ENCODE results near the gene SPATS2L. TPM values are rescaled to one million over a fixed set of nuclear protein-coding genes. Genes with fewer than 3 reads are reported as not detected.

The SPATS2L gene
- total and polyA plus RNA-seq, 2 experiments from 2014 or later: 118 to 154 TPM

GRCh38 chr2:200472853-200473464, 166.5 kb downstream of the SPATS2L start (continued):
- TF ChIP-seq ZNF462 (CRISPR knock-in tag; IDR thresholded peaks at IDR 0.05) (no peak), EZH2 (IDR thresholded peaks at IDR 0.05; ENCODE audit: low read depth, unreplicated experiment) (no peak), CTCF (conservative IDR thresholded peaks at IDR 0.05; ENCODE audit: low read depth in 2 of 2) (no peak)

GRCh38 chr2:200475795-200476194, 169.3 kb downstream of the SPATS2L start:
- H3K36me3 ChIP-seq (ENCODE audit: insufficient read depth): peaks cover 49% of the 10 kb centered on the region
- Mint-ChIP-seq H3K36me3 (ENCODE audit: low read depth) (peaks cover 91% of the 10 kb centered on the region), H3K9me3 (no peaks in the 10 kb centered on the region)
- TF ChIP-seq ZNF462 (CRISPR knock-in tag; IDR thresholded peaks at IDR 0.05) (no peak), NANOG (IDR thresholded peaks at IDR 0.05; ENCODE audit: borderline replicate concordance) (no peak), ZNF114 (CRISPR knock-in tag; IDR thresholded peaks at IDR 0.05) (no peak), POLR2AphosphoS5 (IDR thresholded peaks at IDR 0.05; ENCODE audit: low read depth) (no peak)

More at GRCh38 chr2:200475795-200476194, 169.3 kb downstream of the SPATS2L start:
- Histone ChIP-seq H3K4me3 (no peak overlapping the region), H4K20me1 (replicated peaks; ENCODE audit: insufficient read depth) (no peaks in the 10 kb centered on the region), H3K27me3 (ENCODE audit: insufficient read depth) (no peaks in the 10 kb centered on the region), H3K79me2 (replicated peaks; ENCODE audit: insufficient read depth) (no peaks in the 10 kb centered on the region), H3K9me2 (ENCODE audit: insufficient read depth) (no peaks in the 10 kb centered on the region), H3F3A (replicated peaks; ENCODE audit: low read depth) (no peaks in the 10 kb centered on the region), H3K4me1 (ENCODE audit: insufficient read depth) (peaks cover 10% of the 10 kb centered on the region), H3K27ac (ENCODE audit: low read depth) (no peak overlapping the region), H2AFZ (no peak overlapping the region), H3K4me2 (no peak overlapping the region)
- H3K4me3 Mint-ChIP-seq: no peak overlapping the region
- no peak for ATAC-seq
- no peak for DNase-seq (ENCODE audit: low spot score)
- peaks cover 26% of the 10 kb centered on the region for H3K4me1 Mint-ChIP-seq
- H3K27me3 Mint-ChIP-seq (ENCODE audit: insufficient read depth, low read depth, poor library complexity): peaks cover 2% of the 10 kb centered on the region
- H3K27ac Mint-ChIP-seq: no peak overlapping the region

All from GM23338 (cell line).